ENCODE data around the gene MOV10L1.
"Not testable (repeated sequence)": the region's sequence is repeated elsewhere in the genome, so short reads cannot be mapped to it uniquely, and the experiment has no call there.

The MOV10L1 gene

DNA sequence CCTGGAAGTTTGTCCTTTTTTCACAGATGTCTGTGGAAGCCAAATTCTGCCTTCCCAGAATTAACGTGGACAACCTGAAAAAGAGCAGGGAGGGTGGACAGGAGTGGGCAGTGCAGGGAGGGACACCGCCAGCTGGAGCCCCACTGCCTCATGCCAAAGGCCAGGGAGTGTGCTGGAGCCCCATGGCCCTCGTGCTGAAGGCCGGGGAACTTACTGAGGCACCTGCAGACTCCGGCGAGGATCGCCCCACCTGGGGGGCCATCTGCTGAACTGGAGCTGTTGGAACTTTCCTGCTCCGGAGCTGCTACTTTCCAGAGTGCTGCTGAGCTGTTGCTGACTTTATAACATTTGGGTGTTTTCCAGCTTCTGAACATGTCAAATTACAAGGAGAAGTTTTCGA lies 35.2 kb downstream of the MOV10L1 start:
- no peak overlapping the region for H3K27ac ChIP-seq
- H3K9ac ChIP-seq, result no peak overlapping the region
- H3K79me2 ChIP-seq, result no peaks in the 10 kb centered on the region
- H3K4me2 ChIP-seq (ENCODE audit: low read length), result no peak overlapping the region
- H3K27me3 ChIP-seq (ENCODE audit: control insufficient read depth, insufficient read depth, low read length), result no peaks in the 10 kb centered on the region
- no peak overlapping the region for H2AFZ ChIP-seq
- H3K4me3 ChIP-seq (ENCODE audit: low read depth, low read length), result no peak overlapping the region
- H3K4me1 ChIP-seq, result no peaks in the 10 kb centered on the region
- no peaks in the 10 kb centered on the region for H3K36me3 ChIP-seq (ENCODE audit: control insufficient read depth, insufficient read depth, low read length)
- H3K9me3 ChIP-seq (ENCODE audit: control insufficient read depth, low read length), result no peaks in the 10 kb centered on the region
- TF ChIP-seq, protein P1, sequence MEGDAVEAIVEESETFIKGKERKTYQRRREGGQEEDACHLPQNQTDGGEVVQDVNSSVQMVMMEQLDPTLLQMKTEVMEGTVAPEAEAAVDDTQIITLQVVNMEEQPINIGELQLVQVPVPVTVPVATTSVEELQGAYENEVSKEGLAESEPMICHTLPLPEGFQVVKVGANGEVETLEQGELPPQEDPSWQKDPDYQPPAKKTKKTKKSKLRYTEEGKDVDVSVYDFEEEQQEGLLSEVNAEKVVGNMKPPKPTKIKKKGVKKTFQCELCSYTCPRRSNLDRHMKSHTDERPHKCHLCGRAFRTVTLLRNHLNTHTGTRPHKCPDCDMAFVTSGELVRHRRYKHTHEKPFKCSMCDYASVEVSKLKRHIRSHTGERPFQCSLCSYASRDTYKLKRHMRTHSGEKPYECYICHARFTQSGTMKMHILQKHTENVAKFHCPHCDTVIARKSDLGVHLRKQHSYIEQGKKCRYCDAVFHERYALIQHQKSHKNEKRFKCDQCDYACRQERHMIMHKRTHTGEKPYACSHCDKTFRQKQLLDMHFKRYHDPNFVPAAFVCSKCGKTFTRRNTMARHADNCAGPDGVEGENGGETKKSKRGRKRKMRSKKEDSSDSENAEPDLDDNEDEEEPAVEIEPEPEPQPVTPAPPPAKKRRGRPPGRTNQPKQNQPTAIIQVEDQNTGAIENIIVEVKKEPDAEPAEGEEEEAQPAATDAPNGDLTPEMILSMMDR (IDR thresholded peaks at IDR 0.05), result no peak

- Histone ChIP-seq H2AFZ (no peak overlapping the region), H3K9ac (no peak overlapping the region), H3K4me2 (ENCODE audit: low read length) (no peak overlapping the region), H3K27me3 (ENCODE audit: control insufficient read depth, insufficient read depth, low read length) (no peaks in the 10 kb centered on the region), H3K36me3 (ENCODE audit: control insufficient read depth, insufficient read depth, low read length) (no peaks in the 10 kb centered on the region), H3K4me3 (ENCODE audit: low read depth, low read length) (no peak overlapping the region), H3K9me3 (ENCODE audit: control insufficient read depth, low read length) (no peaks in the 10 kb centered on the region), H3K4me1 (no peaks in the 10 kb centered on the region), H3K27ac (no peak overlapping the region), H3K79me2 (no peaks in the 10 kb centered on the region)
- TF ChIP-seq, protein P1 (IDR thresholded peaks at IDR 0.05), result no peak
These were observed 39.4 kb downstream of the MOV10L1 start for GRCh38 chr22:50129121-50129736.

GRCh38 chr22:50131894-50132293 lies 42.1 kb downstream of the MOV10L1 start:
- H3K27ac ChIP-seq, result no peak overlapping the region
- no peak overlapping the region for H3K4me3 ChIP-seq (ENCODE audit: low read depth, low read length)
- H3K9ac ChIP-seq, result no peak overlapping the region
- TF ChIP-seq, protein P1 (IDR thresholded peaks at IDR 0.05), result no peak
- H3K36me3 ChIP-seq (ENCODE audit: control insufficient read depth, insufficient read depth, low read length), result no peaks in the 10 kb centered on the region
- no peak overlapping the region for H2AFZ ChIP-seq
- H3K27me3 ChIP-seq (ENCODE audit: control insufficient read depth, insufficient read depth, low read length), result no peaks in the 10 kb centered on the region
- no peaks in the 10 kb centered on the region for H3K9me3 ChIP-seq (ENCODE audit: control insufficient read depth, low read length)
- H3K79me2 ChIP-seq, result no peaks in the 10 kb centered on the region
- no peak overlapping the region for H3K4me2 ChIP-seq (ENCODE audit: low read length)
- no peaks in the 10 kb centered on the region for H3K4me1 ChIP-seq

GRCh38 chr22:50134481-50134880 lies 44.7 kb downstream of the MOV10L1 start:
- TF ChIP-seq, protein P1 (IDR thresholded peaks at IDR 0.05), result no peak
- Histone ChIP-seq H3K4me3 (ENCODE audit: low read depth, low read length) (no peak overlapping the region), H3K4me1 (no peaks in the 10 kb centered on the region), H3K27me3 (ENCODE audit: control insufficient read depth, insufficient read depth, low read length) (no peaks in the 10 kb centered on the region), H3K4me2 (ENCODE audit: low read length) (no peak overlapping the region), H3K36me3 (ENCODE audit: control insufficient read depth, insufficient read depth, low read length) (no peaks in the 10 kb centered on the region), H3K9me3 (ENCODE audit: control insufficient read depth, low read length) (no peaks in the 10 kb centered on the region), H3K27ac (no peak overlapping the region), H2AFZ (no peak overlapping the region), H3K79me2 (no peaks in the 10 kb centered on the region), H3K9ac (no peak overlapping the region)

- TF ChIP-seq, protein P1 (IDR thresholded peaks at IDR 0.05), result no peak
- no peaks in the 10 kb centered on the region for H3K27me3 ChIP-seq (ENCODE audit: control insufficient read depth, insufficient read depth, low read length)
- no peaks in the 10 kb centered on the region for H3K4me1 ChIP-seq
- no peak overlapping the region for H3K27ac ChIP-seq
- no peak overlapping the region for H2AFZ ChIP-seq
- H3K4me3 ChIP-seq (ENCODE audit: low read depth, low read length), result no peak overlapping the region
- no peak overlapping the region for H3K4me2 ChIP-seq (ENCODE audit: low read length)
- H3K9ac ChIP-seq, result no peak overlapping the region
- H3K9me3 ChIP-seq (ENCODE audit: control insufficient read depth, low read length), result no peaks in the 10 kb centered on the region
- no peaks in the 10 kb centered on the region for H3K36me3 ChIP-seq (ENCODE audit: control insufficient read depth, insufficient read depth, low read length)
- H3K79me2 ChIP-seq, result no peaks in the 10 kb centered on the region
These were observed 46.8 kb downstream of the MOV10L1 start for GRCh38 chr22:50136581-50137015.

GRCh38 chr22:50137277-50137676 lies 47.5 kb downstream of the MOV10L1 start:
- not testable (repeated sequence) for H3K9me3 ChIP-seq (ENCODE audit: control insufficient read depth, low read length)

More at GRCh38 chr22:50137277-50137676, 47.5 kb downstream of the MOV10L1 start:
- not testable (repeated sequence) for H2AFZ ChIP-seq; H3K4me3 ChIP-seq (ENCODE audit: low read depth, low read length); H3K27ac ChIP-seq; H3K4me2 ChIP-seq (ENCODE audit: low read length); H3K79me2 ChIP-seq; H3K36me3 ChIP-seq (ENCODE audit: control insufficient read depth, insufficient read depth, low read length); H3K4me1 ChIP-seq; H3K27me3 ChIP-seq (ENCODE audit: control insufficient read depth, insufficient read depth, low read length); H3K9ac ChIP-seq

Measured in parathyroid adenoma (tissue), 2 donors.